DOHH2 (cell line): ENCODE measurements around the gene CCN2.
"Not testable (repeated sequence)": the region's sequence is repeated elsewhere in the genome, so short reads cannot be mapped to it uniquely, and the experiment has no call there.

Experiments used
- H3F3A ChIP-seq: fragments of 200-600 bp; sonication (generic), shearing (Covaris generic); 2 replicates; pipeline ENCODE4 v1.6.0; 2016; ENCODE audit warnings: antibody characterized with exemption, mild to moderate bottlenecking; ENCODE audit not compliant: control insufficient read depth, insufficient read depth
- H3K27ac ChIP-seq: fragments of 200-600 bp; sonication (generic); 2 replicates; pipeline ENCODE4 v1.5.1; 2014; ENCODE audit warnings: low read depth, mild to moderate bottlenecking, low read length, moderate library complexity
- H3K27me3 ChIP-seq: fragments of 200-600 bp; sonication (generic); 2 replicates; pipeline ENCODE4 v1.6.1; 2014; ENCODE audit warnings: mild to moderate bottlenecking, low read length, mixed read lengths; ENCODE audit not compliant: control insufficient read depth
- H3K36me3 ChIP-seq: fragments of 200-600 bp; sonication (generic); 2 replicates; pipeline ENCODE4 v1.6.1; 2014; ENCODE audit warnings: mild to moderate bottlenecking, low read length, moderate library complexity, mixed read lengths; ENCODE audit not compliant: control insufficient read depth
- H3K4me1 ChIP-seq: fragments of 200-600 bp; sonication (generic); 2 replicates; pipeline ENCODE4 v1.6.1; 2014; ENCODE audit warnings: mild to moderate bottlenecking, low read length, mixed read lengths; ENCODE audit not compliant: control insufficient read depth
- H3K4me2 ChIP-seq: fragments of 200-600 bp; sonication (generic); 2 replicates; pipeline ENCODE4 v1.6.0; 2014; ENCODE audit warnings: mild to moderate bottlenecking, low read length, moderate library complexity
- H3K4me3 ChIP-seq: fragments of 200-600 bp; sonication (generic); 2 replicates; pipeline ENCODE4 v1.5.1; 2014; ENCODE audit warnings: mild to moderate bottlenecking, low read length, mixed read lengths
- H3K79me2 ChIP-seq: fragments of 200-600 bp; sonication (generic); 2 replicates; pipeline ENCODE4 v1.6.1; 2014; ENCODE audit warnings: mild to moderate bottlenecking, low read length, mixed read lengths; ENCODE audit not compliant: control insufficient read depth
- H3K9me2 ChIP-seq: fragments of 200-600 bp; sonication (generic); replicated peaks from 2 replicates; pipeline ENCODE4 v1.6.1; 2014; ENCODE audit warnings: mild to moderate bottlenecking, low read length, mixed read lengths; ENCODE audit not compliant: control insufficient read depth
- H3K9me3 ChIP-seq: fragments of 200-600 bp; sonication (generic); 2 replicates; pipeline ENCODE4 v1.6.1; 2014; ENCODE audit warnings: antibody characterized with exemption, low read length, mixed read lengths; ENCODE audit not compliant: control insufficient read depth, insufficient read depth
- H4K20me1 ChIP-seq: fragments of 200-600 bp; sonication (generic); 2 replicates; pipeline ENCODE4 v1.6.0; 2014; ENCODE audit warnings: low read depth, mild to moderate bottlenecking, antibody characterized with exemption, low read length, moderate library complexity; ENCODE audit not compliant: control insufficient read depth, insufficient read depth
- EZH2phosphoT487 ChIP-seq: fragments of 200-600 bp; sonication (generic); IDR thresholded peaks from 2 replicates; pipeline ENCODE4 v1.6.1; 2017; ENCODE audit warnings: borderline replicate concordance, mild to moderate bottlenecking, antibody characterized with exemption, low read length, moderate library complexity, mixed read lengths
- TF ChIP-seq, protein P1 (sequence below): fragments of 200-600 bp; sonication (generic); IDR thresholded peaks from one replicate; pipeline ENCODE4 v1.5.1; 2014; ENCODE audit warnings: antibody characterized with exemption, mild to moderate bottlenecking, low read depth, low read length; ENCODE audit not compliant: poor library complexity, severe bottlenecking

Gene CCN2

DNA sequence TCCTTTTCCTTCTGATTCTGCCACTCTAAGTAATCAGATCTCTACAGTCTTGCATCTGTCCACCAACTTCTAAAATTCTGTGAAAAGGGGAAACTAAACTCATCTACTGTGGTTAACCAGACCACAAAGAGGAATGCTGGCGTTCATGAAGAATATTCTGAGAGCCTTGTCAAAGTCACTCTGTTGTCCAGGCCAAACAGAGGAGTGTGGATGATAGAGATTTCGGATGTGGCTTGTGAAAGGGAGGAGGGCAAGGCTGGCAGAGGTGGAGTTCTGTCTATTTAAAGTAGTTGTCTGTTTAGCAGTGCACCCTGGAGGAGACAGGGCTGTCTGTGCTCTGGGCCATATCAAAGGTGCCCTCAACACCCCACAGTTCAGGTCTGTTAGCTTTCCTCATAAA lies 33.9 kb downstream of the CCN2 start:
- Histone ChIP-seq H3K36me3 (no peaks in the 10 kb centered on the region), H4K20me1 (no peaks in the 10 kb centered on the region), H3F3A (no peaks in the 10 kb centered on the region), H3K27ac (no peak overlapping the region), H3K79me2 (no peaks in the 10 kb centered on the region), H3K4me2 (peak overlapping the region; percentile 20), H3K4me1 (peaks cover 26% of the 10 kb centered on the region), H3K9me2 (no peaks in the 10 kb centered on the region), H3K4me3 (peak overlapping the region; percentile 1; the same call in 1 of the 2 replicates), H3K9me3 (no peaks in the 10 kb centered on the region), H3K27me3 (no peaks in the 10 kb centered on the region)
- TF ChIP-seq, protein P1, sequence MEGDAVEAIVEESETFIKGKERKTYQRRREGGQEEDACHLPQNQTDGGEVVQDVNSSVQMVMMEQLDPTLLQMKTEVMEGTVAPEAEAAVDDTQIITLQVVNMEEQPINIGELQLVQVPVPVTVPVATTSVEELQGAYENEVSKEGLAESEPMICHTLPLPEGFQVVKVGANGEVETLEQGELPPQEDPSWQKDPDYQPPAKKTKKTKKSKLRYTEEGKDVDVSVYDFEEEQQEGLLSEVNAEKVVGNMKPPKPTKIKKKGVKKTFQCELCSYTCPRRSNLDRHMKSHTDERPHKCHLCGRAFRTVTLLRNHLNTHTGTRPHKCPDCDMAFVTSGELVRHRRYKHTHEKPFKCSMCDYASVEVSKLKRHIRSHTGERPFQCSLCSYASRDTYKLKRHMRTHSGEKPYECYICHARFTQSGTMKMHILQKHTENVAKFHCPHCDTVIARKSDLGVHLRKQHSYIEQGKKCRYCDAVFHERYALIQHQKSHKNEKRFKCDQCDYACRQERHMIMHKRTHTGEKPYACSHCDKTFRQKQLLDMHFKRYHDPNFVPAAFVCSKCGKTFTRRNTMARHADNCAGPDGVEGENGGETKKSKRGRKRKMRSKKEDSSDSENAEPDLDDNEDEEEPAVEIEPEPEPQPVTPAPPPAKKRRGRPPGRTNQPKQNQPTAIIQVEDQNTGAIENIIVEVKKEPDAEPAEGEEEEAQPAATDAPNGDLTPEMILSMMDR, result no peak
- TF ChIP-seq EZH2phosphoT487, result no peak

DNA sequence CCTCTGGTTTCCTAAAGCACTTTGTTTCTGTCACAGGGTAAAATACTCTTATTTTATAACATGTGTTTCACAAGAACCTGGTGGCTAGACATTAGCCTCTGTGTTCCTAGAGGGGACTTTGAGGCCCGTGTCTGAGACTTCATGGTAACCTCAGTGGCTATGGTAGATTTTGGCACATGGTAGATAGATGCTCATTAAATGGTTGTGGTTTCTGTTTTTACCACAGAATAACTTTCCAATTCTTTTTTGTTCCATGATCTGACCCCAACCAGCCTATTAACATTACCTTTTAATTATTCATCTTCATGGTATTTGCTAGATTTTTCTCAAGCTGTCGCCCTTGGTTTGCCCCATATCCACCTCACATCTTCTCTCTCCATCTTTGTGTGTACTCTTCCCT lies 34.3 kb downstream of the CCN2 start:
- H3K4me1 ChIP-seq, result peaks cover 26% of the 10 kb centered on the region
- H3F3A ChIP-seq, result no peaks in the 10 kb centered on the region
- TF ChIP-seq, protein P1, result no peak
- TF ChIP-seq EZH2phosphoT487, result no peak
- no peaks in the 10 kb centered on the region for H4K20me1 ChIP-seq
- H3K4me3 ChIP-seq, result no peak overlapping the region
- H3K27ac ChIP-seq, result no peak overlapping the region
- no peaks in the 10 kb centered on the region for H3K79me2 ChIP-seq
- H3K36me3 ChIP-seq, result no peaks in the 10 kb centered on the region
- peak overlapping the region; percentile 20; the same call in 1 of the 2 replicates for H3K4me2 ChIP-seq
- no peaks in the 10 kb centered on the region for H3K9me3 ChIP-seq
- H3K9me2 ChIP-seq, result no peaks in the 10 kb centered on the region
- H3K27me3 ChIP-seq, result peaks cover under 1% of the 10 kb centered on the region

DNA sequence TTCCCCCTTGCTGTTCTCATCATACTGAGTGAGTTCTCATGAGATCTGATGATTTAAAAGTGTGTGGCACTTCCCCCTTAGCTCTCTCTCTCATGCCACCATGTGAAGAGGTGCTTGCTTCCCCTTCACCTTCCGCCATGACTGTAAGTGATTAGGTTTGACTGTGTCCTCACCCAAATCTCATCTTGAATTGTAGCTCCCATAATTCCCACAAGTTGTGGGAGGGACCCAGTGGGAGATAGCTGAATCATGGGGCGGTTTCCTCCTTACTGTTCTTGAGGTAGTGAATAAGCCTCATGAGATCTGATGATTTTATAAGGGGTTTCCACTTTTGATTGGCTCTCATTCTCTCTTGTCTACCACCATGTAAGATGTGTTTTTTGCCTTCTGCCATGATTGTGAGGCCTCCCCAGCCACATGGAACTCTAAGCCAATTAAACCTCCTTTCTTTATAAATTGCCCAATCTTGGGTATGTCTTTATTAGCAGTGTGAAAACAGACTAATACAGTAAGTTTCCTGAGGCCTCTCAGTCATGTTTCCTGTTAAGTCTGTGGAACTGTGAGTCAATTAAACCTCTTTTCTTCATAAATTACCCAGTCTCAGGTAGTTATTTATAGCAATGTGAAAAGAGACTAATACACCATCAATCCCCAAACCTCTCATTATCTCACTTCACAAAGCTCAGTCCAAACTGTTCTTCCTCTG lies 34.9 kb downstream of the CCN2 start:
- H3K9me3 ChIP-seq, H3K27ac ChIP-seq, H3K4me3 ChIP-seq, H3K9me2 ChIP-seq, H3K27me3 ChIP-seq, H4K20me1 ChIP-seq, H3K36me3 ChIP-seq, H3K4me2 ChIP-seq, H3F3A ChIP-seq, H3K79me2 ChIP-seq: not testable (repeated sequence)
- peaks cover 26% of the 10 kb centered on the region for H3K4me1 ChIP-seq

DNA sequence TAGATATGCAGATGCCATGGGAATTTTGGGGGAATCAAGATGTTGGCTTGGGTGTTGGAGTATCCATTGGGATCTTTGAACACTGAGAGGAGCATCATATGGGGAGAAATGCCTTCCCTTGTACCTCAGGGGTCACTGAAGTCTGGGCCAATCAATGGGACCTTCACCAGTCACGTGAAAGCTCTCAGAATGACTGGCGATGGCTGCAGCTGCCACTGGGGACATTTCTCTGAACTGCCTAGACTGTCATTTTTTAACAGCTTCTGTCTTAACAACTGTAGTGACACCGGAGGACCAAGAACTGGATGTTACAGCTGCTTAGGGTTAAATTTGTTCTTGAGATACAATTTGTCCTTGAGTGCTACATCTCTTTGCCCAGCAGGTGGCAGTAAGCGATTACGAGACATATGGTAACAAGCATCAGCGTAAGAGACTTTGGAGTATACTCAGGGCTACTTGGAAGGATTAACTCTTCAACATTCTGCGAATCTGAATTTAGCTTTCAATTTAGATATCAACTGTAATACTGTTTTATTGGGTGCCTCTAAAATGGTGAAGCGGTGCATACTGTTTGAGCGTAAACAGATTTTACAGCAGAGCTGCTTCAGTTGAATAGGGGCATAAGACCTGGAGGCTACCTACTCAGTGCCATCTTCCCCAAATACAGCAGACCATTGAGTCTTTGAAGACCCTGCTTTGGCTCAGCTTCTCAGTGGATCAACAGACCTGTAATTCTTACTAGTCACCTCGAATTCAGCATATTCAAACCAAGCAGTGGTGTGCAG lies 36.0 kb downstream of the CCN2 start:
- H3K36me3 ChIP-seq, result no peaks in the 10 kb centered on the region
- H4K20me1 ChIP-seq, result no peaks in the 10 kb centered on the region

More for the DNA sequence above, 36.0 kb downstream of the CCN2 start:
- Histone ChIP-seq H3K9me2 (no peaks in the 10 kb centered on the region), H3K4me1 (peaks cover 34% of the 10 kb centered on the region), H3F3A (no peaks in the 10 kb centered on the region), H3K27me3 (peaks cover 14% of the 10 kb centered on the region), H3K9me3 (no peaks in the 10 kb centered on the region), H3K4me3 (no peak overlapping the region), H3K27ac (no peak overlapping the region), H3K79me2 (no peaks in the 10 kb centered on the region), H3K4me2 (peak overlapping the region; percentile 37)
- no peak for TF ChIP-seq EZH2phosphoT487
- TF ChIP-seq, protein P1, result peak; percentile 87
